ENCODE measurements around the gene NFATC3. TPM values are rescaled to one million over a fixed set of nuclear protein-coding genes. Genes with fewer than 3 reads are reported as not detected.

NFATC3 gene
- total and polyA plus RNA-seq, 2 of the 8 experiments (the other 6 are each of a cell fraction or from before 2014, with no cell fraction given), result 17.6 to 34.5 TPM

DNA sequence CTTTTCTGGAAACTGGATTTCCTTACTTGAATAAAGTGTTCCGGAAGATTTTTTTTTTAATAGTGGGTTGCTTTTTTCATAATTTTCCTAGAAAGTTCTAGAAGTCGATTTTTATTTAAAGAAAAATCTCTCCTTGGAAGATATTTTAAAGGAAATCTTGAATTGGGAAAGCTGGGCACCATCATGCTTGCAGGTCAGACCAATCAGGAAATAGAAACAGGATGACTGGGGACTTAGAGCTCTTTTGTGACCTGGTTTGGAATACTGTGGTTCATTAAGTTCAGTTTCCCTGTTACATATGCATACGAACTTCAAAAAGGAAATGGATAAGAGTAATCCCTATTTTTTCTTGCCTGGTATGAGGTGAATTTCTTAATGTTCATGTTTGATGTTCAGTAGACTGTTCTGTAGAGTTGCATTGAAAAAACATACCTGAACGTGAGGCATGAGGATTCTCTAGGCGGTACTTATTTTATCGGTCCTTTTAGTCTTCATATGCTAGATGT is 1.2 kb downstream of the NFATC3 start:
- peak overlapping the region in 1 of 4 experiments; percentile 82; a peak in 3 of 7 replicates for H3K9ac ChIP-seq (replicated peaks in 1 of 4; ENCODE audit: extremely low read depth in 1 of 4, low read depth in 3 of 4, low read length in 3 of 4)
- TF ChIP-seq KDM4A (IDR thresholded peaks at IDR 0.05; ENCODE audit: low read depth, low read length, severe bottlenecking), result no peak

More for the DNA sequence above, 1.2 kb downstream of the NFATC3 start:
- H3K4me2 ChIP-seq (ENCODE audit: insufficient read depth in 1 of 2, low read depth in 2 of 2, low read length in 2 of 2), result peak overlapping the region; percentile 72 to 87
- ChIA-PET CTCF (ENCODE audit: partially characterized antibody) (no interaction called here), POLR2A (ENCODE audit: partially characterized antibody) (interaction anchor here (2.1 to 3.5 kb wide), 2 partner anchors 8 to 150 kb away, joined by 11 to 61 read pairs; partner anchors contain the start of gene ESRP2)
- H3K79me2 ChIP-seq (ENCODE audit: control insufficient read depth in 1 of 2, insufficient read depth in 2 of 2, low read length in 2 of 2), result peaks cover 4 to 56% of the 10 kb centered on the region in 2 experiments
- H3K4me1 ChIP-seq (replicated peaks in 1 of 4; ENCODE audit: control insufficient read depth in 3 of 4, insufficient read depth in 4 of 4, low read length in 3 of 4), result peaks cover 0 to 11% (median 6%) of the 10 kb centered on the region in 4 experiments; a peak in 5 of 7 replicates
- H3K27ac ChIP-seq (ENCODE audit: low read depth, low read length), result no peak overlapping the region
- no peak overlapping the region; the same call in 1 of the 2 replicates for H2AFZ ChIP-seq (ENCODE audit: low read length)
- H3K79me1 ChIP-seq (ENCODE audit: low read depth, low read length), result peaks cover 4% of the 10 kb centered on the region; the same call in 1 of the 2 replicates
- no peaks in the 10 kb centered on the region for H3K9me3 ChIP-seq (ENCODE audit: insufficient read depth in 2 of 2, low read depth in 1 of 2, low read length in 1 of 2)
- peak overlapping the region; percentile 91 to 99 (median 96) for H3K4me3 ChIP-seq (ENCODE audit: extremely low read depth in 1 of 4, insufficient read depth in 2 of 4, low read depth in 3 of 4, low read length in 4 of 4)
- 10% methylated on average over 6 of the region's 6 CpGs; no CpG with 5 or more reads in 1 of the 2 experiments for WGBS, 2 experiments (ENCODE audit: extremely low coverage in 1 of 2, insufficient coverage in 1 of 2, insufficient read length in 1 of 2, insufficient replicate concordance in 2 of 2, low coverage in 1 of 2, low lambda C conversion rate in 2 of 2, missing lambda C conversion rate in 1 of 2)
- peaks cover 2 to 4% of the 10 kb centered on the region in 2 experiments for H4K20me1 ChIP-seq (replicated peaks in 1 of 2; ENCODE audit: control insufficient read depth in 1 of 2, insufficient read depth in 2 of 2, low read length in 2 of 2)
- H2AK5ac ChIP-seq (ENCODE audit: low read depth, low read length), result no peak overlapping the region
- H4K5ac ChIP-seq (ENCODE audit: insufficient read length, low read depth, low read length), result no peak overlapping the region
- no peak overlapping the region for H3K23ac ChIP-seq (ENCODE audit: insufficient read length)
- no peak overlapping the region for H3K14ac ChIP-seq (ENCODE audit: insufficient read length)
- H4K8ac ChIP-seq (ENCODE audit: extremely low read depth, insufficient read depth, low read length), result no peak overlapping the region
- H2BK12ac ChIP-seq (ENCODE audit: low read depth, low read length), result no peak overlapping the region
- H4K91ac ChIP-seq (replicated peaks; ENCODE audit: insufficient read length, low read length), result no peak overlapping the region
- H2BK5ac ChIP-seq (ENCODE audit: low read depth, low read length), result no peak overlapping the region
- no peak for DNase-seq (ENCODE audit: low read depth in 1 of 2, low spot score in 2 of 2)
- no peaks in the 10 kb centered on the region for H3K36me3 ChIP-seq (ENCODE audit: control insufficient read depth in 2 of 4, insufficient read depth in 4 of 4, low read length in 3 of 4)
- H2BK20ac ChIP-seq (ENCODE audit: low read length), result no peak overlapping the region
- H3K27me3 ChIP-seq (replicated peaks in 1 of 4; ENCODE audit: control insufficient read depth in 3 of 4, extremely low read depth in 1 of 4, insufficient read depth in 3 of 4, low read length in 3 of 4), result no peaks in the 10 kb centered on the region
- H2BK120ac ChIP-seq (replicated peaks; ENCODE audit: low read depth, low read length), result no peak overlapping the region
- no peak overlapping the region for H3K18ac ChIP-seq (ENCODE audit: extremely low read depth, low read length)
- FAIRE-seq, result no peak
- H3K4ac ChIP-seq (replicated peaks; ENCODE audit: insufficient read length, low read depth, low read length), result no peak overlapping the region
- H3K56ac ChIP-seq (replicated peaks; ENCODE audit: insufficient read length, low read depth, low read length), result no peak overlapping the region
- H3K23me2 ChIP-seq (ENCODE audit: low read depth, low read length), result peaks cover 10% of the 10 kb centered on the region
- H2BK15ac ChIP-seq (ENCODE audit: low read length), result no peak overlapping the region

All from H1 (cell line).